Upper lobe of left lung (tissue), 6 donors: Measurements from ENCODE around the gene DDC. TPM values are rescaled to one million over a fixed set of nuclear protein-coding genes. Genes with fewer than 3 reads are reported as not detected.
"Not testable (repeated sequence)": the region's sequence is repeated elsewhere in the genome, so short reads cannot be mapped to it uniquely, and the experiment has no call there.

Experiments used
- ATAC-seq, 2 donors: fragments of 200-7000 bp; cut with Tn5 transposase; one replicate each; pipeline ENCODE4 v1.9.1; 2022; ENCODE audit warnings: mild to moderate bottlenecking in 2 of 2, moderate library complexity in 2 of 2; ENCODE audit not compliant: low FRiP score in 2 of 2
- DNase-seq, 2 donors: peaks; one replicate each; pipeline ENCODE4 v3.0.0-alpha.2; 2019 to 2020
- H3K27ac ChIP-seq, 4 donors: fragments of 200-600 bp; sonication (generic); one replicate each; pipeline ENCODE4 v1.5.1; 2016 to 2019
- H3K27me3 ChIP-seq, 4 donors: fragments of 200-600 bp; sonication (generic); one replicate each; pipeline ENCODE4 v1.5.1; 2017 to 2019
- H3K36me3 ChIP-seq, 4 donors: fragments of 200-600 bp; sonication (generic); one replicate each; pipeline ENCODE4 v1.5.1; 2016 to 2019
- H3K4me1 ChIP-seq, 4 donors: fragments of 200-600 bp; sonication (generic); one replicate each; pipeline ENCODE4 v1.5.1; 2018 to 2019
- H3K4me3 ChIP-seq, 4 donors: fragments of 200-600 bp; sonication (generic); one replicate each; pipeline ENCODE4 v1.5.1; 2017 to 2019; ENCODE audit warnings: mild to moderate bottlenecking in 2 of 4, moderate library complexity in 1 of 4
- H3K9me3 ChIP-seq, 4 donors: fragments of 200-600 bp; sonication (generic); one replicate each; pipeline ENCODE4 v1.5.1; 2018 to 2019
- EP300 ChIP-seq, 4 donors: sonication (generic); formaldehyde crosslinking; IDR thresholded peaks; one replicate each; pipeline ENCODE4 v1.5.1; 2017; ENCODE audit warnings: antibody characterized with exemption in 4 of 4, control low read depth in 2 of 4
- POLR2A ChIP-seq, 4 donors: fragments of 450-650 bp; IDR thresholded peaks; one replicate each; pipeline ENCODE4 v1.5.1; 2016 to 2017; ENCODE audit warnings: antibody characterized with exemption in 4 of 4, mild to moderate bottlenecking in 2 of 4
- POLR2AphosphoS5 ChIP-seq, 2 donors: sonication (generic); formaldehyde crosslinking; IDR thresholded peaks; one replicate each; pipeline ENCODE4 v1.5.1; 2017; ENCODE audit warnings: antibody characterized with exemption in 2 of 2
- WGBS, 2 donors: methylation state at CpG; one replicate each; pipeline ENCODE4 v1.1.5; 2017 to 2018; 5-methylcytosine and 5-hydroxymethylcytosine counted together
- total RNA-seq, 6 donors: library from RNA; depleted of rRNA in 4 of 6; stranded (reverse); fragments of >200 nt in 4 of 6; gene quantifications; one replicate each; pipeline versions ENCODE4 v1.1.0 to v1.2.1, GENCODE V29; 2016 to 2021
- TF ChIP-seq, protein P1 (sequence below), 6 experiments: fragments of 450-650 bp in 4 of 6; fragments of 200-600 bp in 2 of 6; sonication (generic) in 2 of 6; IDR thresholded peaks; one replicate each; pipeline ENCODE4 v1.5.1; 2016 to 2019; ENCODE audit warnings: antibody characterized with exemption in 6 of 6
- donor health status: DM: no; HTN: no; CAD: no; lungs with moderate emphysema.
- donor health status: DM: no; HTN: yes; CAD: no; lungs with severe emphysema.

Gene DDC
- total RNA-seq, 6 donors from 2014 or later = 1.2 to 2.0 (median 1.4) TPM; not detected in 1

- H3K4me1 ChIP-seq = no peaks in the 10 kb centered on the region
- ATAC-seq (no peak), DNase-seq (no peak)
- 77 to 87% methylated on average over 4 to 5 of the region's 5 CpGs for WGBS, 2 donors
- peaks cover 0 to 13% (median 2%) of the 10 kb centered on the region in 4 donors for H3K9me3 ChIP-seq
- H3K36me3 ChIP-seq = no peaks in the 10 kb centered on the region
- H3K4me3 ChIP-seq = no peak overlapping the region
- H3K27ac ChIP-seq = no peak overlapping the region
- TF ChIP-seq, protein P1, sequence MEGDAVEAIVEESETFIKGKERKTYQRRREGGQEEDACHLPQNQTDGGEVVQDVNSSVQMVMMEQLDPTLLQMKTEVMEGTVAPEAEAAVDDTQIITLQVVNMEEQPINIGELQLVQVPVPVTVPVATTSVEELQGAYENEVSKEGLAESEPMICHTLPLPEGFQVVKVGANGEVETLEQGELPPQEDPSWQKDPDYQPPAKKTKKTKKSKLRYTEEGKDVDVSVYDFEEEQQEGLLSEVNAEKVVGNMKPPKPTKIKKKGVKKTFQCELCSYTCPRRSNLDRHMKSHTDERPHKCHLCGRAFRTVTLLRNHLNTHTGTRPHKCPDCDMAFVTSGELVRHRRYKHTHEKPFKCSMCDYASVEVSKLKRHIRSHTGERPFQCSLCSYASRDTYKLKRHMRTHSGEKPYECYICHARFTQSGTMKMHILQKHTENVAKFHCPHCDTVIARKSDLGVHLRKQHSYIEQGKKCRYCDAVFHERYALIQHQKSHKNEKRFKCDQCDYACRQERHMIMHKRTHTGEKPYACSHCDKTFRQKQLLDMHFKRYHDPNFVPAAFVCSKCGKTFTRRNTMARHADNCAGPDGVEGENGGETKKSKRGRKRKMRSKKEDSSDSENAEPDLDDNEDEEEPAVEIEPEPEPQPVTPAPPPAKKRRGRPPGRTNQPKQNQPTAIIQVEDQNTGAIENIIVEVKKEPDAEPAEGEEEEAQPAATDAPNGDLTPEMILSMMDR (IDR thresholded peaks at IDR 0.05) = no peak
- TF ChIP-seq EP300 (IDR thresholded peaks at IDR 0.05) (no peak), POLR2AphosphoS5 (IDR thresholded peaks at IDR 0.05) (no peak), POLR2A (IDR thresholded peaks at IDR 0.05) (no peak)
- H3K27me3 ChIP-seq = no peaks in the 10 kb centered on the region
Measured at GRCh38 chr7:50584793-50585408, 19.7 kb upstream of the DDC start.

GRCh38 chr7:50584386-50584785, 19.2 kb upstream of the DDC start:
- no peaks in the 10 kb centered on the region for H3K27me3 ChIP-seq
- no peak for ATAC-seq
- no peak overlapping the region for H3K4me3 ChIP-seq
- no peaks in the 10 kb centered on the region for H3K36me3 ChIP-seq
- H3K27ac ChIP-seq = no peak overlapping the region
- no peaks in the 10 kb centered on the region for H3K4me1 ChIP-seq
- DNase-seq = no peak
- WGBS, 2 donors = 84 to 87% methylated on average over 4 of the region's 4 CpGs
- H3K9me3 ChIP-seq = peaks cover 0 to 13% (median 2%) of the 10 kb centered on the region in 4 donors
- no peak for TF ChIP-seq POLR2AphosphoS5 (IDR thresholded peaks at IDR 0.05)
- TF ChIP-seq, protein P1 (IDR thresholded peaks at IDR 0.05) = no peak
- no peak for TF ChIP-seq POLR2A (IDR thresholded peaks at IDR 0.05)
- no peak for TF ChIP-seq EP300 (IDR thresholded peaks at IDR 0.05)

DNA sequence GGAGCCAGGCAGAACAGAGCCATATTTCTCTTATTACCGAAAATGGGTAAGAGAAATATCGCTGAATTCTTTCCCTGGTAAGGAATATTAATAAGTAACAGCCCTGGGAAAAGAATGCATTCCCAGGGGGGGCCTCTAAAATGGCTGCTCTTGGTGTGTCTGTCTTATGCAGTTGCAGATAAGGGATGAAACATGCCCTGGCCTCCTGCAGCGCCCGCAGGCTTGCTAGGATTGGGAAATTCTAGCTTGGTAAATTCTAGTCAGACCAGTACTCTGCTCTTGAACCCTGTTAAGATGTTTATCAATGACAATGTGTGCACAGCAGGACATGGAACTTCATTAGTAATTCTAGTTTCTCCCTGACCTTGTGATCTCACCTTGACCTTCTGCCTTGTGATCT, 18.1 kb upstream of the DDC start:
- not testable (repeated sequence) for DNase-seq, H3K27me3 ChIP-seq, H3K36me3 ChIP-seq, H3K4me1 ChIP-seq, H3K4me3 ChIP-seq, H3K27ac ChIP-seq, ATAC-seq
- 94 to 96% methylated on average over 4 of the region's 4 CpGs for WGBS, 2 donors
- H3K9me3 ChIP-seq = peaks cover 0 to 13% (median 2%) of the 10 kb centered on the region in 4 donors

DNA sequence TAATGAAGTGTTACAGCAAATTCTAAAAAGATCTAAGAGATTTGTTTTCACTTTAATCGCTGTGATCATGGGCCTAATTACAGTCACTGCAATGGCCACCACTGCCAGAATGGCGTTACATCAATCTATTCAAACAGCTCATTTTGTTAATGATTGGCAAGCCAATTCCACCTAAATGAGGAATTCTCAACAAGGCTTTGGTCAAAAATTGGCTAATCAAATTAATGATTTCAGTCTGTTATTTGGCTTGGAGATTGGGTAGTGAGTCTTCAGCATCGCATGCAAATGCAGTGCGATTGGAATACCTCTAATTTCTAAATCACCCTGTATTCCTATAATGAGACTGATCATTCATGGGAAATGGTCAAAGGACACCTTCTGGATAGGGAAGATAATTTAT, 17.1 kb upstream of the DDC start:
- 89 to 96% methylated on average over 4 of the region's 4 CpGs for WGBS, 2 donors
- H3K9me3 ChIP-seq = peaks cover 0 to 13% (median 2%) of the 10 kb centered on the region in 4 donors
- not testable (repeated sequence) for DNase-seq, H3K4me3 ChIP-seq, H3K4me1 ChIP-seq, H3K36me3 ChIP-seq, H3K27ac ChIP-seq, H3K27me3 ChIP-seq, ATAC-seq

DNA sequence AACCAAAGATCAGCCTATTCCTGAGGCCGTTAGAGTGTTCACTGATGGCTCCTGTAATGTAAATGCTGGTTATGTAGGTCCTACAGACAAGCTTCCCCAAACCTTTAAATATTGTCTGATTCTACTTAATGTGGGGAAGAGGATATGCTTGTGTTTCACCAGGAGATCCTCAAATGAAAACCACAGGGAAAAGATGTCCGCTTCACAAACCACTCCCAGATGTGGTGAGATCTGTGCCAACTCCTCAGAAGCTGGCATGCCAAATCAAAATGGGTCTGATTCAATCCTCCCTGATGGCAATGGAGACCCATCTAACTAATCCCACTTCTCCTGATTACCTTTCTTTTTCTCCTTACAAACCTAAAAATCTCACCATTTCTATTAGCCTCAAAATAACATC, 15.5 kb upstream of the DDC start:
- H3K4me1 ChIP-seq, H3K4me3 ChIP-seq, DNase-seq, H3K27me3 ChIP-seq, ATAC-seq, H3K27ac ChIP-seq, H3K36me3 ChIP-seq: not testable (repeated sequence)
- peaks cover 0 to 13% (median 2%) of the 10 kb centered on the region in 4 donors for H3K9me3 ChIP-seq
- WGBS, 2 donors = 79 to 85% methylated on average over 2 of the region's 2 CpGs

GRCh38 chr7:50580057-50580456, 14.9 kb upstream of the DDC start:
- TF ChIP-seq, protein P1 (IDR thresholded peaks at IDR 0.05) = no peak
- 87 to 89% methylated on average over 5 of the region's 5 CpGs for WGBS, 2 donors
- H3K36me3 ChIP-seq = no peaks in the 10 kb centered on the region
- H3K4me3 ChIP-seq = no peak overlapping the region
- peaks cover 0 to 13% (median 2%) of the 10 kb centered on the region in 4 donors for H3K9me3 ChIP-seq
- H3K4me1 ChIP-seq = no peaks in the 10 kb centered on the region
- no peaks in the 10 kb centered on the region for H3K27me3 ChIP-seq
- DNase-seq (no peak), ATAC-seq (no peak)
- H3K27ac ChIP-seq = no peak overlapping the region

DNA sequence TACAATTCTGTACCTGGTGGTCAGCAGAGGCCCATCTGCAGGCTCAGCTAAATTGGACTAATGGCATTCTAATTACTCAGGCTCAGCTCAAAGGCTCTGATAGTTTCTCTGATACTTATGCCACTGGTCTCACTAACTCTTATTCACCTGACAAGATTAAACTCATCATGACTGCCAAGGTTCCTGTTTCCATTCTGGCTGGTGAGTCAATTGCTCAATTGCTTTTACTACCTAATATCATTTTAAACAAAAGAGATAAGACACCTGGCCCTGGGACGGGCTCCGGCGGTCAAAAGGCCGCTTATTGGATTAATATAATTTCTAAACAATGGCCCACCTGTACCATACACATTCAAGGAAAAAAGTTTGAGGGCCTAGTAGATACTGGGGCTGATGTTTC, 12.9 kb upstream of the DDC start:
- not testable (repeated sequence) for H3K36me3 ChIP-seq, ATAC-seq, H3K27me3 ChIP-seq, H3K9me3 ChIP-seq, H3K27ac ChIP-seq, H3K4me1 ChIP-seq, H3K4me3 ChIP-seq, DNase-seq
- 78 to 98% methylated on average over 4 of the region's 4 CpGs for whole genome bisulfite sequencing, 2 donors
